Uterine smooth muscle cell (primary cell): ENCODE results near the gene NEMF. TPM values are rescaled to one million over a fixed set of nuclear protein-coding genes. Genes with fewer than 3 reads are reported as not detected.

Source experiments
- total RNA-seq: library from RNA; depleted of rRNA; stranded (reverse); fragments of >200 nt; gene quantifications from 2 replicates; pipeline ENCODE4 v1.2.3, GENCODE V29; 2014

Gene NEMF
- total RNA-seq, result 53.3 and 55.7 TPM in 2 replicates

DNA sequence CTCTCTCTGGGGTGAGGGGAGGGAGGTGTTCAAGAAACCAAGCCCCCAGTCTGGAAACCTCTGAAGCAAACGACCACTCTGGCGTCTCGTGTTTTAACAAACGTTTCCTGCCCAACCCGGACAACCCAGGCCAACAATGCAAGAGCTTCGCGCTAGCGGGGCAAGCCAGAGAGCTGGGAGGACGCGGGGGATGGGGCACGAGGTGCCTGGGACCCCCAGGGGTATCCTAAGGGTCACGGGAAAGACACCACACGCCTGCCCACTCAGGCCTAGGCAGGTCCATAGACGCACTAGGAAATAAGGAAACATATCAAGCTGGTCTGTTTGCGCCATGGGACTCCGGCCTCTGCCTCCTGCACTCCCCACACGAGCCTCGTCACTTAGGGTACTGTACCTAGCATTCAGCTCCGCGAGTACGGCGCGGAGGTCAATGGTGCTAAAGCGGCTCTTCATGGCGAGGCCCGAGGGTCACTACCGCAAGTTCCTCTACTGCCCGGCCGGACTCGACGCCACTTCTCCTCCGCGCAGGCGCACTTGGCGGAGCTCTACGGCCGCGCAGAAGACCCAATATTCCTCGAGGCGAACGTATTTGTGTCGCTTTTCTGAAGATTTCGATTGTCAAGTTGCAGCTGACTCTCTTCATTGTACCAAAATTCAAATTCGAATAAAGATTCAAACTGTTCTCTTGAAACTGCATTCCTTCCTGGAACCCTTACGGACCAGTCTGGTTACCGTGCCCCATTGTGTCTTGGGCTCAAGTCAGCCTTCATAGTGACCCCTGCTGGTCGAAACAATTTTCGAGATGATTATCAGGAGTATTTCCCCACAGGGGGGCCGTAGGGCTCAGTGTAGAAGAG is at the start of gene NEMF:
TSS of gene NEMF (minus strand) at position 488 of the 857 bp plus-strand sequence. CDS start at position 453, 35 bp downstream.

GRCh38 chr14:49892636-49893308 is 40.2 kb upstream of the NEMF start, which contains the start of gene ARF6:
Gene ARF6, plus strand, starts transcription at chr14:49893082. Its CDS starts 655 bp downstream, at chr14:49893737.

GRCh38 chr14:49767571-49768300 is 84.9 kb downstream of the NEMF start, which contains the start of gene KLHDC2:
Gene KLHDC2, plus strand, starts transcription at chr14:49768153. Its CDS starts 316 bp downstream, at chr14:49768469.

Other genes starting within 250 kb of the NEMF start
- gene RPL36AL, start 232.2 kb downstream of the NEMF start, total RNA-seq, result 240 and 273 TPM in 2 replicates
- gene MGAT2, start 232.0 kb downstream of the NEMF start, total RNA-seq, result 104 and 106 TPM in 2 replicates
- 9.7 and 11.1 TPM in 2 replicates for gene DNAAF2, start 217.5 kb downstream of the NEMF start, total RNA-seq
- 12.5 and 33.3 TPM in 2 replicates for gene POLE2, start 164.6 kb downstream of the NEMF start, total RNA-seq
- 3.0 and 3.3 TPM in 2 replicates for gene KLHDC1, start 159.7 kb downstream of the NEMF start, total RNA-seq
- gene KLHDC2, start 84.6 kb downstream of the NEMF start, total RNA-seq, result 78.0 and 84.0 TPM in 2 replicates
- 59.4 and 85.5 TPM in 2 replicates for gene ARF6, start 40.3 kb upstream of the NEMF start, total RNA-seq